ENCODE measurements around the gene OCA2.
"Not testable (repeated sequence)": the region's sequence is repeated elsewhere in the genome, so short reads cannot be mapped to it uniquely, and the experiment has no call there.

Gene OCA2

GRCh38 chr15:28020644-28021043 lies 78.5 kb downstream of the OCA2 start:
- DNase-seq, result no peak

- no peak for DNase-seq
Measured at GRCh38 chr15:28019594-28020309, 79.4 kb downstream of the OCA2 start.

DNA sequence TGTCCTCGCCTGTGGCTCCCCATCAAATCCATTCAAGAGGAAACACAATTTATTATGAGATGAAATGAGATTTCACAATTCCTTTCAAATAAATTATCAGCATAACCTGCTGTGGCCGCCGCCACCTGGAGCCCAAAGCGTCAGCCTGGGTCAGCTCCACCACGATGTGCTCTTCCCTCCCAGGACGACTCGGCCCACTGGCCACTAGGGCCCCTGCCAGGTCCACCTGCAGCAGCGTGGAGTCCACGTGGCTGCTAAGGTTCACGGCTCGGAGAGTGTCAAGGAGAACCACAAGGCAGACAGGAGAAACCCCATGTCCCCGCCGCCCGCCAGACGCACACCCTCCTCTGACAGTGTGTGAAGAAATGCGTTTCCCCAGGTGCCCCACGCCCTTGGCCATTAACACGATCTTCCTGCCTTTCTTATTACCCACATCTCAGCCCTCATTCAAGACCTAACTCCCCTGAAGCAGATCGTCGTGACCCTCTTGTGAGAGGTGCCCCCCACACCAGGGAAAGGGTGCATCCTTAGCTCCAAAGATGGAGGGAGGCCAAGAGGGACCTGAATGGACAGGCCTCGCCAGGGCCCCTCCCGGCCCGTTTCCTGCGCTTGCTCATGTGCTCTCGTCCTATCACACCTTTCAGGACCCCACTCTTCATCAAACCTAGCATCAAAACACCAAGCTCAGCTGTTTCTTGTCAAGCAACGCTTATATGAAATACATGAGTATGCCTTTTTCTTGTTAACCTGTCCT lies 80.6 kb downstream of the OCA2 start:
- DNase-seq, result no peak

- no peak for DNase-seq
Measured at GRCh38 chr15:28017423-28017924, 81.6 kb downstream of the OCA2 start.

GRCh38 chr15:28015855-28016254 lies 83.3 kb downstream of the OCA2 start:
- DNase-seq, result no peak

- DNase-seq, result no peak
Measured at GRCh38 chr15:28014623-28015200, 84.4 kb downstream of the OCA2 start.

DNA sequence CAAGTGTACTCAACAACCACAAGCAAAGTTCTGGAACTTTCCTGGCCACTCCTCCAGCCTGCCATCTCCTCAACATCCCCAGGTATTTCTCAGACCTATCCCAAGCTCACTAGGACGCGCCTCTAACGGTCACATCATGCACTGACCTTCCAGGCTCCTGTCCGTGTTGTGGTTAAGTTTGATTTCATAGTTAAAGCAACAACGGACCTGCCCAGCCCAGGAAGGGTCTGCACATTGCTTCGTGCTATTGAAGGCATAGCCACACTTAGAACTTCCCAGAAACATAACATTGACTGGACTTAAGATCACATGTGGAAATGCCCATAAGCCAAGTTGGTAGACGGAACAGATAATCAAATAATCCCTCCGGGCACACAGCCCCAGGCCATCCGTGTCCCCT lies 85.1 kb downstream of the OCA2 start:
- DNase-seq, result no peak

DNA sequence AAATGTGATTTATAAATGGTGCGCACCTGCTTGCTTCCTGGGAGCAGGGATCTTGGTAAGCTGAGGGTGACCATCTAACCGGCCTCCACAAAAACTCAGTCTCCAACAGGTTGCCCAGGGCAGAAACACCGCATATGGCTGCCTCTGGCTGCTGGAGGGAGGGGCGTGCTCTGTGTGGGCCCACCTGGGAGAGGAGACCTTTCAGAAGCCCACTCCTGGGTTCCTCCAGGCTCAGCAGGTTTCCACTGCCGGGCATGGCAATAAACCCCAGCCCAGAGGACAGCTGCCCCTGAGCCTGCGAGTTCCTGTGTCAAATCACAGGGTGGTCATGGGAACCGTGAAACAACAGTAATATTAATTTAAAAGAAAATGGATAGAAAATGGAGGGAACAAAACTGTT lies 85.6 kb downstream of the OCA2 start:
- DNase-seq, result no peak

DNA sequence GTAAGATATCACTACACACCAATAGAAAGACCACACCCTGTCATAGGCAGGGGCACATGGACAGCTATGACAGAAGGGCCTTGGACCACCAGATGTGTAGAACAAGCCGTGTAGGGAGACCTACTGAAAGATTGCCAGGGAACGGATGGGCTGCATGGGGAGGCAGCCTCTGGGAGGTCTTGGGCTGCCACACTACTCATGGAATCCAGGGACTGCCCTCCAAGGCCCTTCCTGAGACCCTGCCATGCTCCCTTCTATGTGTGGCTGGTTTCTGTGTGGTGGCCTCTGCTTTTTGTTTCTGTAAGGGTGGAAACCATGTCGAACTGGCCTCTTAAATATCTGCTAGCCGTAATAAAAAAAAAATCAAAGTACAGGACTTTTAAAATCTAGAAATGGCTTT lies 86.9 kb downstream of the OCA2 start:
- no peak for DNase-seq

DNA sequence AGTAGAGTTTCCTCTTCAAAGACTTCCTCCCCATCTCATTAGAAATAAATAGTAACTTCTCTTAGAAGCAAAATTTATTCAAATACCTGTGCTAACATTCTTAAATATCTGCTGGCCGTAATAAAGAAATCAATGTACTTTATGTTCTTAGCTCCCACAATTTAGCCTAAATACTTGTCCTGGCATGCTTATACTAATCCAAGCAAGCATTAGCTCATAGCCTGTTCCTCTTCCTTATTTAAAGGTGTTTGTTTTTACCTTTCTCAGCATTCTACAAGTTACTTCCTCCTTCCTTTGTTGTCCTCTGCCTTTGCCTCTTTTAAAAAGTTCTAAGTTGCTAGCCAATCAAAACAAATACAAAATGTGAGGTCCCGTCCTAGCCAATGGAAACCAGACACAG lies 90.9 kb downstream of the OCA2 start:
- DNase-seq, result not testable (repeated sequence)

GRCh38 chr15:28006116-28006905 lies 92.8 kb downstream of the OCA2 start:
- DNase-seq, result no peak

DNA sequence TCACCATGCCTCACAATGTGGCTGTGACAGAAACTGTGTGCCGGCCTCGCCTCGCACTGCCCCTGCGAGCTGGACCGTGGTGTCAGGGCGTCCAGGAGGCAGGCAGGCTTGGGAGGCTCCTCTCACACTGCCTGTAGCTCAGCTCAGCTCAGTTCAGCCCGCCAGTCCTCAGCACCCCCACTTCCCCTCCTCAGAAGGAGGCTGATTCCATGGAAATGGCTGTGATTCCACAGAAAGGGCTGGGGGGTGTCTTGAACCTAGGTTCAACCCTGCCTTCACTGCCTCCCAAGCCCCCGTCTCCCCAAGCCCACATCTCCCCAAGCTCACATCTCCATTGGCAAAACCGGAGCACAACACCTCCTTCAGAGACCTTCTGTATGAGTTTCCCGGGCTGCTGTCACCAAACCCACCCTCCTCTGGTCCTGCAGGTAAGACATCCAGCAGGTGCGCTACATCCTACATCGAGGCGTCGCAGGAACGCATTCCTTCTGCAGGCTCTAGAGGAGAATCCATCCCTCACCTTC lies 94.0 kb downstream of the OCA2 start:
- DNase-seq, result no peak

- DNase-seq, result no peak
Measured at GRCh38 chr15:28004143-28005003, 94.7 kb downstream of the OCA2 start.

DNA sequence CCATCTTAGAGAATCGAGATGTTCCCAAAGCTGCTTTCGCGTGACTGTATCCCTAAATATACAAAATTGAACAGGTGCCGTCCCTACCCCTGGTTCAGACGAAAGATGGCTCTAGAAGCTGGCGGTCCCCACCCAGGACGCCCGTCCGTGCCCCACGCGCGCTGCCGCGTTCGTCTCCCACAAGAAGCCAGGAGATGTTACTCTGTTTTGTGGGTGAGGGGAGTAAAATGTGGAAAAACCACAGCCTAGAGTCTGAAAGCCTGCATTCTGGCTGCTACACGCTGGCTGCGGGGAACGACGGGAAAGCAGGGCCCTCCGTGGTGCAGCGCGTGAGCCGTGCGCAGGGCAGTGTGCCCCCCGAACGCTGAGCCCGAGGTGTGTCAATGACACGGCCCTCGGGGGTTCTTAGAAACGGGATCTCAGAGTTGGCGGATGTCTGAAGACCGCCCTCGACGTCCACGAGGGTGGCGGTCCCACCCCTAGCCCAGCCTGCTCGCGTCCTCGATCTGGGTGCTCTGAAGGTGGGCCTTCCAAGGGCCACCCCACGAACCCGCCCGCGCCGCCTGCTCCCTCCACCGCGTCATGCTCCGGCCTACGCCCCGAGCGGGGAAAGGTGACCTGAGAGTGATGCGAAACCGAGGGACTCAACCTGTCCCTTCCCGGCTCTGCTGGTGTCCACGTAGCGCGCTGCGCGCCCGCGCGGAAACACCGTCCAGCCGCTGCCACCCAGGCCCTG lies 95.6 kb downstream of the OCA2 start:
- no peak for DNase-seq

- no peak for DNase-seq
Measured at GRCh38 chr15:28002867-28003266, 96.2 kb downstream of the OCA2 start.

DNA sequence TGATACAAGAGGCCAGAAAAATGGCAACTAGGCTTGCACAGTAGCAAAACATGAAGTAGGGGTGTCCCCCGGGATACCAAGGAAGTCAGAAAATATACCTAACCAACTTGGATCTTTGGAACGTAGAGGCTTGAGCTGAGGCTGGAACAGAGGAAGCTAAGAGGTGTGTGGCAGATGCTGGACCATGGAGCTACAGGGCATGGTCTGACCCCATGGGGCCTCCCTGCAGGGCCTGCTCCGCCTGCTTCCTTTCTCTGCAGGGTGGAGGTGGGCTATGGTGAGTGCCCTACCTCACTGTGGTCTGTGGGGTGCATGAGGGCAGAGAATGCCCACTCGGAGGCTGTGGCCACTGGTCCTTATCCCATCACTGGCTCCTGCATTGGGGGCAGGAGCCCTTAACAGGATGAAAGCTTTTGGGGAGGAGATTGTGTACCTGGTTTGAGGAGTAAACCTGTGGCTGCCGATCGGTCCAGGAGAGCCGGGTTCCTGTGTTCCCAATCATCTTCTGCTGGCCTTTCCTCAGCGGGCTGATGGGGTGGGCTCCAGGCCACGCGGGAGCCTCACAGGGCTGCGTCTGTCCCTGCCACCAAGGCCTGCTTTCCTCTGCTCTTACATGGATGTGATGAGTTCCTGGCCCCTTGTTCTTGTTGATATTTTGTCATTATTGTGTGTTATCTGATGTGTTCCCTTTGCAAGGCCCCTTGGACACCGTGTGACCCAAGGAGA lies 96.8 kb downstream of the OCA2 start:
- no peak for DNase-seq

GRCh38 chr15:28001641-28002040 lies 97.5 kb downstream of the OCA2 start:
- DNase-seq, result no peak

GRCh38 chr15:27993996-27994780 lies 104.9 kb downstream of the OCA2 start:
- DNase-seq, result no peak

DNA sequence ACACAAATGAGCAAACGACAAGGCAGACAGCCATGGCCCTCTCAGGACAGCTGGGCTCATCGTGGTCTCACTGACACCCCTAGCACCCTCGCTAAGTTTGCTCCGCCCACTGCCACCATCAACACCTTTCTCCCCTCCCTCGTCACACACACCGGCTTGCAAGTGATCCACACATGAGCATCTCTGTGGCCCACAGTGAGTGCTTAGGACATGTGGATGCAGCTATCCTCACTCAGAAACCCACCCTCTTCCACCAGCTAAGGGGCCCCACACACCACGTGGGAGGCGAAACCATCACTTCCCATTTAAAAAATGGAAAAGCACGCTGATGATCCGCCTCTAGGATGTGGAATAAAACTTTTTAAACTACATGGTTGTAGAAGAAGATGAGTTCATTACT lies 105.6 kb downstream of the OCA2 start:
- DNase-seq, result no peak

Measured in CD4-positive, alpha-beta T cell treated with Interleukin-21 for 1 hour (primary cell).